ENCODE data around the gene HDAC5. TPM values are rescaled to one million over a fixed set of nuclear protein-coding genes. Genes with fewer than 3 reads are reported as not detected.
A peak's percentile ranks its signal among the peaks of the same experiment; 100 is the strongest.

The HDAC5 gene
- total and polyA plus RNA-seq, 2 donors (not counting 1 experiment from before 2014, with no cell fraction given), result 31.3 to 125 TPM

- no peak overlapping the region for H3K4me3 ChIP-seq (replicated peaks in 1 of 4; ENCODE audit: control extremely low read depth in 1 of 4, insufficient read depth in 1 of 4, low read depth in 3 of 4, low read length in 4 of 4)
- no peak overlapping the region for H2AFZ ChIP-seq (ENCODE audit: low read length)
- H3K9ac ChIP-seq (ENCODE audit: insufficient read depth, low read length), result peak overlapping the region; percentile 55
- no peaks in the 10 kb centered on the region for H3K27me3 ChIP-seq (ENCODE audit: control insufficient read depth, insufficient read depth, low read length)
- peaks cover 30% of the 10 kb centered on the region for H3K36me3 ChIP-seq (ENCODE audit: control insufficient read depth, insufficient read depth, low read length)
- H3K4me1 ChIP-seq (ENCODE audit: control insufficient read depth, extremely low read depth, insufficient read depth, low read length), result peaks cover 16% of the 10 kb centered on the region
- H3K79me2 ChIP-seq (ENCODE audit: control insufficient read depth, insufficient read depth, low read length), result no peaks in the 10 kb centered on the region
- peak overlapping the region; percentile 75 for H3K4me2 ChIP-seq (ENCODE audit: extremely low read depth, insufficient read depth, low read length)
- peak overlapping the region; percentile 89 for H3K27ac ChIP-seq (ENCODE audit: insufficient read depth, low read length)
- no peaks in the 10 kb centered on the region for H3K9me3 ChIP-seq (ENCODE audit: control insufficient read depth, insufficient read depth, low read depth, low read length)
- no peaks in the 10 kb centered on the region for H4K20me1 ChIP-seq (ENCODE audit: control insufficient read depth, extremely low read depth, insufficient read depth, low read length)
- DNase-seq (ENCODE audit: low read depth in 2 of 2), result peak; percentile 85 to 91
- TF ChIP-seq, protein P1, sequence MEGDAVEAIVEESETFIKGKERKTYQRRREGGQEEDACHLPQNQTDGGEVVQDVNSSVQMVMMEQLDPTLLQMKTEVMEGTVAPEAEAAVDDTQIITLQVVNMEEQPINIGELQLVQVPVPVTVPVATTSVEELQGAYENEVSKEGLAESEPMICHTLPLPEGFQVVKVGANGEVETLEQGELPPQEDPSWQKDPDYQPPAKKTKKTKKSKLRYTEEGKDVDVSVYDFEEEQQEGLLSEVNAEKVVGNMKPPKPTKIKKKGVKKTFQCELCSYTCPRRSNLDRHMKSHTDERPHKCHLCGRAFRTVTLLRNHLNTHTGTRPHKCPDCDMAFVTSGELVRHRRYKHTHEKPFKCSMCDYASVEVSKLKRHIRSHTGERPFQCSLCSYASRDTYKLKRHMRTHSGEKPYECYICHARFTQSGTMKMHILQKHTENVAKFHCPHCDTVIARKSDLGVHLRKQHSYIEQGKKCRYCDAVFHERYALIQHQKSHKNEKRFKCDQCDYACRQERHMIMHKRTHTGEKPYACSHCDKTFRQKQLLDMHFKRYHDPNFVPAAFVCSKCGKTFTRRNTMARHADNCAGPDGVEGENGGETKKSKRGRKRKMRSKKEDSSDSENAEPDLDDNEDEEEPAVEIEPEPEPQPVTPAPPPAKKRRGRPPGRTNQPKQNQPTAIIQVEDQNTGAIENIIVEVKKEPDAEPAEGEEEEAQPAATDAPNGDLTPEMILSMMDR (conservative IDR thresholded peaks at IDR 0.05 in 1 of 2, IDR thresholded peaks at IDR 0.05 in 1 of 2; ENCODE audit: low read depth in 1 of 2, low read length in 2 of 2), result no peak
- TF ChIP-seq EZH2 (IDR thresholded peaks at IDR 0.05; ENCODE audit: low read length, missing control alignments), result no peak
Observed at GRCh38 chr17:44086364-44087311, 36.8 kb downstream of the HDAC5 start.

DNA sequence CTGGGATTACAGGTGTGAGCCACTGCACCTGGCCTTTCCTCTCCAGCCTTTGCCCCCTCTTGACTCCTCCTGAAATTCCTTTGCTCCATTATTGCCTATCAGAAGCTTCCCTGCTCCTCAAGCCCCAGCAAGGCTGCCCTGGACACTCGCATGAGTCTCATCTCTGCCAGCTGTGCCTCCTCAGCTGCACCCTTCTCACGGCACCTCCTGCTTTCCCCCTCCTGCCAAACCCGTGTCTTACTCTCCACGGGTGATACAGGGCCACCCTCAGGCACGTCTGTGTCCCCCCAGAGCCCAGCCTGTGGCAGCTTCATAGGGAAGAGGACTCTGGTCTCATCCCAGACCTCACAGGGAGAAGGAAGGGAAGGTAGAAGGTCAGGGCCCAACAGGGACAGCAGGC, 37.5 kb downstream of the HDAC5 start:
- peak overlapping the region; percentile 53 for H3K9ac ChIP-seq (ENCODE audit: insufficient read depth, low read length)
- no peaks in the 10 kb centered on the region for H3K9me3 ChIP-seq (ENCODE audit: control insufficient read depth, insufficient read depth, low read depth, low read length)
- TF ChIP-seq, protein P1 (conservative IDR thresholded peaks at IDR 0.05 in 1 of 2, IDR thresholded peaks at IDR 0.05 in 1 of 2; ENCODE audit: low read depth in 1 of 2, low read length in 2 of 2), result no peak
- TF ChIP-seq EZH2 (IDR thresholded peaks at IDR 0.05; ENCODE audit: low read length, missing control alignments), result no peak
- no peak overlapping the region for H3K4me2 ChIP-seq (ENCODE audit: extremely low read depth, insufficient read depth, low read length)
- DNase-seq (ENCODE audit: low read depth in 2 of 2), result no peak
- no peak overlapping the region for H2AFZ ChIP-seq (ENCODE audit: low read length)
- H3K4me1 ChIP-seq (ENCODE audit: control insufficient read depth, extremely low read depth, insufficient read depth, low read length), result peaks cover 16% of the 10 kb centered on the region
- H3K27ac ChIP-seq (ENCODE audit: insufficient read depth, low read length), result peak overlapping the region; percentile 87
- no peaks in the 10 kb centered on the region for H3K79me2 ChIP-seq (ENCODE audit: control insufficient read depth, insufficient read depth, low read length)
- H3K27me3 ChIP-seq (ENCODE audit: control insufficient read depth, insufficient read depth, low read length), result no peaks in the 10 kb centered on the region
- no peak overlapping the region for H3K4me3 ChIP-seq (replicated peaks in 1 of 4; ENCODE audit: control extremely low read depth in 1 of 4, insufficient read depth in 1 of 4, low read depth in 3 of 4, low read length in 4 of 4)
- no peaks in the 10 kb centered on the region for H4K20me1 ChIP-seq (ENCODE audit: control insufficient read depth, extremely low read depth, insufficient read depth, low read length)
- H3K36me3 ChIP-seq (ENCODE audit: control insufficient read depth, insufficient read depth, low read length), result peaks cover 23% of the 10 kb centered on the region

DNA sequence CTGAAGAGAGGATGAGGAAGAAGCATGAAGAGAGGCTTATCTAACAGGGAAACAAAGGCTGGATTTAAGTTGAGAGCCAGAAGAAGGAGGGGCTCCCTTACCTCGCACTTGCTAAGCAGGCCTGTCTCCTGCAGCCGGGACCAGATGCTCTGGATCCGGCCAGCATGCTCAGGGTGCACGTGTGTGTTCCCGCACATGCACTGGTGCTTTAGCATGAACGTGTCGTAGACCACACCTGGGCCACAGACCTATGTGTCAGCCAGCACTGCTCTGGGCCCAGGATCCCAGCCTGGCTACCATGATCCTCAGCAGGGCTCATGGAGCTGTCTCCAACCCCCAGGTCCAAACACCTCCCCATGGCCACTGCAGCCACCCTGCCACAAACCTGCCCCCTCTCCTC, 38.5 kb downstream of the HDAC5 start:
- Histone ChIP-seq H2AFZ (ENCODE audit: low read length) (no peak overlapping the region), H3K36me3 (ENCODE audit: control insufficient read depth, insufficient read depth, low read length) (peaks cover 23% of the 10 kb centered on the region), H3K27ac (ENCODE audit: insufficient read depth, low read length) (no peak overlapping the region), H3K9ac (ENCODE audit: insufficient read depth, low read length) (no peak overlapping the region), H4K20me1 (ENCODE audit: control insufficient read depth, extremely low read depth, insufficient read depth, low read length) (no peaks in the 10 kb centered on the region), H3K4me2 (ENCODE audit: extremely low read depth, insufficient read depth, low read length) (no peak overlapping the region), H3K4me1 (ENCODE audit: control insufficient read depth, extremely low read depth, insufficient read depth, low read length) (peaks cover 16% of the 10 kb centered on the region), H3K27me3 (ENCODE audit: control insufficient read depth, insufficient read depth, low read length) (no peaks in the 10 kb centered on the region), H3K79me2 (ENCODE audit: control insufficient read depth, insufficient read depth, low read length) (no peaks in the 10 kb centered on the region), H3K4me3 (replicated peaks in 1 of 4; ENCODE audit: control extremely low read depth in 1 of 4, insufficient read depth in 1 of 4, low read depth in 3 of 4, low read length in 4 of 4) (no peak overlapping the region), H3K9me3 (ENCODE audit: control insufficient read depth, insufficient read depth, low read depth, low read length) (no peaks in the 10 kb centered on the region)
- no peak for DNase-seq (ENCODE audit: low read depth in 2 of 2)
- TF ChIP-seq, protein P1 (conservative IDR thresholded peaks at IDR 0.05 in 1 of 2, IDR thresholded peaks at IDR 0.05 in 1 of 2; ENCODE audit: low read depth in 1 of 2, low read length in 2 of 2), result no peak
- no peak for TF ChIP-seq EZH2 (IDR thresholded peaks at IDR 0.05; ENCODE audit: low read length, missing control alignments)
